Neutrophil (primary cell): ENCODE data around the gene DBNL.

Source experiments
- H3K27ac ChIP-seq: fragments of 200-600 bp; sonication (generic); 2 replicates; pipeline ENCODE4 v1.5.1; 2016; ENCODE audit warnings: mild to moderate bottlenecking, moderate library complexity
- H3K27me3 ChIP-seq: fragments of 200-600 bp; sonication (generic); 2 replicates; pipeline ENCODE4 v1.6.0; 2016; ENCODE audit warnings: mild to moderate bottlenecking
- H3K36me3 ChIP-seq: fragments of 200-600 bp; sonication (generic); 2 replicates; pipeline ENCODE4 v1.5.1; 2017
- H3K4me1 ChIP-seq, 2 experiments: fragments of 200-600 bp in 1 of 2; sonication (generic) in 1 of 2; 1 replicate in 1 of 2; 2 replicates in 1 of 2; pipeline versions ENCODE4 v1.5.1 to v1.6.1; 2013 to 2016; ENCODE audit warnings: low read depth in 1 of 2, low read length in 1 of 2, mild to moderate bottlenecking in 1 of 2, moderate library complexity in 1 of 2; ENCODE audit not compliant: control insufficient read depth in 1 of 2, insufficient read depth in 1 of 2
- H3K4me3 ChIP-seq, 2 experiments: fragments of 200-600 bp in 1 of 2; sonication (generic) in 1 of 2; 1 replicate in 1 of 2; 2 replicates in 1 of 2; pipeline ENCODE4 v1.5.1; 2013 to 2016; ENCODE audit warnings: low read depth in 1 of 2, low read length in 1 of 2, mild to moderate bottlenecking in 1 of 2, moderate library complexity in 1 of 2
- H3K9me3 ChIP-seq: fragments of 200-600 bp; sonication (generic); 2 replicates; pipeline ENCODE4 v1.5.1; 2016
- CTCF ChIP-seq: fragments of 200-600 bp; sonication (generic); IDR thresholded peaks from 2 replicates; pipeline ENCODE4 v1.5.1; 2016; ENCODE audit warnings: antibody characterized with exemption

Gene DBNL

DNA sequence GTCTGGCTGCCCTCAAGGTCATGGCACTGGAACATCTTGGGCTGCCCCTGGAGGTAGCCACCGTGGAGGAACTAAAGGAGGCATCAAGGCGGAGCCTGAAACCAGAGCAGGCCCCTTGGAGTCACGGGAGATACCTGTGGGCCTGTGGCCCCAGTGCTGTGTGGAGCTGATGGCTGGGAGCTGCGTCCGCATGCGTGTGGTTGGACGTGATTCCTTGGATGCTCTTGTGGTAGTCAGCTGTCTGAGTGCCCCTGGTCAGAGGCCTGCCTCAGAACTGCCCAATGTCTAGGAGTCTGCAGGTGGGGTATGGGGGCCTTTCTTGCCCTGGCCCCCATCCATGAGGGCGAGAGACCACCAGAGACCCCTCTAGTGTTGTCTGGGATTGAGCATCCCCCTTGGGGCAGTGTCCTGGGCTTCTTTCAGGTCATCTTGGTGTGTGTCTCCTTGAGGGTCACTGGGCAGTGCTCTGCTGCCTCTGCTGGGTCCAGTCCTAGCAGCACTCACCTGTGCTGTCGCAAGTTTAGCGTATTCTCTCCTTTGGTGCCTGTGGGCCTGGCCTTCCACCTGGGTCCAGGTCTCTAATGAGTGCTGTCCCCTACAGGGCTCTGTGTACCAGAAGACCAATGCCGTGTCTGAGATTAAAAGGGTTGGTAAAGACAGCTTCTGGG, 12.8 kb downstream of the DBNL start:
- H3K27ac ChIP-seq: peak overlapping the region; percentile 26
- TF ChIP-seq CTCF: no peak
- no peak overlapping the region for H3K4me3 ChIP-seq

GRCh38 chr7:44057849-44058758, 13.6 kb downstream of the DBNL start:
- no peaks in the 10 kb centered on the region for H3K27me3 ChIP-seq
- no peak overlapping the region for H3K4me3 ChIP-seq
- no peaks in the 10 kb centered on the region for H3K4me1 ChIP-seq
- peak overlapping the region; percentile 35 for H3K27ac ChIP-seq
- H3K9me3 ChIP-seq: no peaks in the 10 kb centered on the region
- no peak for TF ChIP-seq CTCF
- peaks cover 95% of the 10 kb centered on the region for H3K36me3 ChIP-seq

More for the DNA sequence above, 12.8 kb downstream of the DBNL start:
- Histone ChIP-seq H3K27me3 (no peaks in the 10 kb centered on the region), H3K4me1 (peaks cover 0 to 5% of the 10 kb centered on the region in 2 experiments), H3K9me3 (no peaks in the 10 kb centered on the region), H3K36me3 (peaks cover 95% of the 10 kb centered on the region)

GRCh38 chr7:44058759-44059218, 14.3 kb downstream of the DBNL start:
- no peak for TF ChIP-seq CTCF
- Histone ChIP-seq H3K9me3 (no peaks in the 10 kb centered on the region), H3K27me3 (no peaks in the 10 kb centered on the region), H3K4me1 (no peaks in the 10 kb centered on the region), H3K36me3 (peaks cover 94% of the 10 kb centered on the region), H3K27ac (peak overlapping the region; percentile 35), H3K4me3 (no peak overlapping the region)

DNA sequence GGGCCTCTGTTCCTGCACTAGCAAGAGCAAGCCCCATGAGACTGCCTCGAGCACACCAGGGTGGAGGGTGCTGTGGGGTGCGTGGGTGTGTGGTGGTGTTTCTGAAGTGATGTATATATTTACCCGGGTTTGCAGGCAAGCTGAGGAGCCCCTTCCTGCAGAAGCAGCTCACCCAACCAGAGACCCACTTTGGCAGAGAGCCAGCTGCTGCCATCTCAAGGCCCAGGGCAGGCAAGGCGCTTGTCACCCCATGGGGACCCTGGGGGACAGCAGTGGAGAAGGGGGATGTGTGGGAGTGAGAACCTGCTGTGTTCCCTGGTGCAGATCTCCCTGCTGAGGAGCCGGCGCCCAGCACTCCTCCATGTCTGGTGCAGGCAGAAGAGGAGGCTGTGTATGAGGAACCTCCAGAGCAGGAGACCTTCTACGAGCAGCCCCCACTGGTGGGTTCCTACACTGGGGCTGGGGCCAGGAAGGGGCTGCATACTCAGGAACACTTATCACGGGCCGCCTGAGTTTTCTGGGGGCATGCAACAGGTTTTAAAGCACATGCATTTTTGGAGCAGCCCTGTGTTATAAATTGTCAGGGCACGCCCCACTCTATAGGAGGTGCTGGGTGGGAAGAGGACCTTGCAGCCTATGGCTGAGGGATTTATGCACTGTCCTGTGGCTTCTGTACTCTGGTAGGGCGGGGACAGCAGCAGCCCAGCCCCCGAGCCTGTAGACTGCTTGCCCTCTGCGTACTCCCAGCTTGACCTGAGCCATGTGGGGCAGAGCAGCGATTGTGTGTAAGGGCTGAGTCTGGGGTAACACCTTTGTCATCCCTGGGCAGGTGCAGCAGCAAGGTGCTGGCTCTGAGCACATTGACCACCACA, 15.0 kb downstream of the DBNL start:
- H3K36me3 ChIP-seq: peaks cover 94% of the 10 kb centered on the region
- no peak overlapping the region for H3K4me3 ChIP-seq
- peak overlapping the region; percentile 54 for H3K27ac ChIP-seq

More for the DNA sequence above, 15.0 kb downstream of the DBNL start:
- no peak for TF ChIP-seq CTCF
- no peaks in the 10 kb centered on the region for H3K27me3 ChIP-seq
- no peaks in the 10 kb centered on the region for H3K4me1 ChIP-seq
- H3K9me3 ChIP-seq: no peaks in the 10 kb centered on the region
